RCC 7860 (cell line): Measurements from ENCODE around the gene C22orf42.
A peak's percentile ranks its signal among the peaks of the same experiment; 100 is the strongest.
"Not testable (repeated sequence)": the region's sequence is repeated elsewhere in the genome, so short reads cannot be mapped to it uniquely, and the experiment has no call there.

Experiments
- DNase-seq: peaks from one replicate; pipeline ENCODE4 v3.0.0-alpha.2; 2015; ENCODE audit warnings: low spot score
- FAIRE-seq: peaks from 2 replicates; lab custom pipeline; 2012; peaks lifted over from hg19 to GRCh38; lab: Jason Lieb, UNC

Gene C22orf42

GRCh38 chr22:32137731-32138324 is 21.3 kb downstream of the C22orf42 start:
- peak; percentile 78 for FAIRE-seq
- peak; percentile 66 for DNase-seq

GRCh38 chr22:32136881-32137280 is 22.2 kb downstream of the C22orf42 start:
- FAIRE-seq, DNase-seq: not testable (repeated sequence)

GRCh38 chr22:32135958-32136357 is 23.1 kb downstream of the C22orf42 start:
- peak; percentile 87 for FAIRE-seq
- DNase-seq: peak; percentile 82

- not testable (repeated sequence) for FAIRE-seq, DNase-seq
Measured at GRCh38 chr22:32134796-32135195, 24.3 kb downstream of the C22orf42 start.

GRCh38 chr22:32132783-32133182 is 26.3 kb downstream of the C22orf42 start:
- DNase-seq (no peak), FAIRE-seq (no peak)

- DNase-seq: no peak
- no peak for FAIRE-seq
Measured at GRCh38 chr22:32132126-32132525, 27.0 kb downstream of the C22orf42 start.

GRCh38 chr22:32130464-32130863 is 28.6 kb downstream of the C22orf42 start:
- DNase-seq (no peak), FAIRE-seq (no peak)

- FAIRE-seq (no peak), DNase-seq (no peak)
Measured at GRCh38 chr22:32127904-32128303, 31.2 kb downstream of the C22orf42 start.

GRCh38 chr22:32123657-32124056 is 35.4 kb downstream of the C22orf42 start:
- FAIRE-seq: no peak
- no peak for DNase-seq

GRCh38 chr22:32122899-32123298 is 36.2 kb downstream of the C22orf42 start:
- FAIRE-seq: no peak
- no peak for DNase-seq

GRCh38 chr22:32120603-32121002 is 38.5 kb downstream of the C22orf42 start:
- FAIRE-seq (no peak), DNase-seq (no peak)

GRCh38 chr22:32119568-32120235 is 39.4 kb downstream of the C22orf42 start:
- FAIRE-seq: no peak
- no peak for DNase-seq

GRCh38 chr22:32112380-32112779 is 46.7 kb downstream of the C22orf42 start:
- DNase-seq (no peak), FAIRE-seq (no peak)

GRCh38 chr22:32106930-32107329 is 52.2 kb downstream of the C22orf42 start:
- no peak for DNase-seq
- no peak for FAIRE-seq

GRCh38 chr22:32103658-32104315 is 55.3 kb downstream of the C22orf42 start:
- DNase-seq (no peak), FAIRE-seq (no peak)

GRCh38 chr22:32100711-32101110 is 58.4 kb downstream of the C22orf42 start:
- DNase-seq: no peak
- FAIRE-seq: no peak
